Erythroblast (primary cell): ENCODE data around the gene NTN3.

Experiments used
- GATA1 ChIP-seq: IDR thresholded peaks from 2 replicates; pipeline ENCODE4 v1.6.1; 2011; ENCODE audit warnings: low read depth, mild to moderate bottlenecking, control low read depth, low read length, moderate library complexity
- POLR2A ChIP-seq: IDR thresholded peaks from 2 replicates; pipeline ENCODE4 v1.6.1; 2011; ENCODE audit warnings: mild to moderate bottlenecking, low read length

DNA sequence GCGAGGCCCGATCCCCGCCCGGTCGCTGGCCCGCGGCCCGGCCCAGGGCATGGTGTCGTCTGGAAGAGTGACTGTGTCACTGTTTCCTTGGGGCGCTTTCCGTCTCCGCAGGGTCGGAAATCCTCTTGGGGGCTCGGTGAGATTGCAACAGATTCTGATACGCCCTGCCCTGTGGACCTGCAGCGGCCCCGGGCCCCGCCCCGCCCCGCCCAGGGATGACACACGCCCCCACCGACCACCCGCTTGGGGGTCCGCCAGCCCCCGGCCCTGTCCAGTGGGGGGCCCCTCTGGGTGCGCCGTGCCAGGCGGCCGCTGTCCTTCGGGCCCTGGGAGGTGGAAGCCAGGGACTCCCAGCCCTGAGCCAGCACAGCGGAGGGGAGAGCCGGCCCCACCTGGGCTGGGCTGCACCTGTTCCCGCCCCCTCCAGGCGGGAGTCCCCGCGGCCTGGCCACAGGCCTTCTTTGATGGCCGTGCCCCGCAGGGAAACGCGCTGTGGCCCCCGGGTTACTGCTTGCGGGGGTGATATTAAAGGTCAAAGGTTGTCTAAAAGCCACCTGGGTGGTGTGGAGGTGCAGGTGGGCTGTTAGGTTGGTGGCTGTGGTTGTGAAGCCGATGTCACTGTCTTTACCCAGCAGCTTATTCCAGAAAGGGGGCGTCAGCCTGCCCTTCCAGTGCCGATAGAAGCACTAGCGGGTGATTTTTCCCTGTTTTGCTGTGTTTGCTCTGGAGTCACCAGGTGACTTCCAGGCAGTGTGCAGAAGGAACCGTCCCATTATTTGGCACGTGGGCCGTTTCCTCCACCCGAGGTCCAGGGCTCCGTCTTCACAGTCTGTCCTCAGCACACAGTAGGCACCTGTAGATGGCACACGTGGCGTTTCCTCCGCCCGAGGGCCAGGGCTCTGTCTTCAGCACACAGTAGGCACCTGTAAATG lies 4.6 kb downstream of the NTN3 start:
- TF ChIP-seq POLR2A = no peak
- no peak for TF ChIP-seq GATA1
